Ishikawa (cell line): ENCODE data around the gene GLS2.

ENCODE experiments used
- CEBPB ChIP-seq: IDR thresholded peaks from 2 replicates; pipeline ENCODE4 v1.6.1; 2012
- EP300 ChIP-seq: IDR thresholded peaks from 2 replicates; pipeline ENCODE4 v1.6.1; 2012; ENCODE audit warnings: borderline replicate concordance
- RAD21 ChIP-seq: IDR thresholded peaks from 2 replicates; pipeline ENCODE4 v1.6.1; 2012; ENCODE audit warnings: low read depth
- TAF1 ChIP-seq: IDR thresholded peaks from 2 replicates; pipeline ENCODE4 v1.6.1; 2012; ENCODE audit warnings: low read depth, mild to moderate bottlenecking
- USF1 ChIP-seq: IDR thresholded peaks from 2 replicates; pipeline ENCODE4 v1.6.1; 2012
- YY1 ChIP-seq: IDR thresholded peaks from 2 replicates; pipeline ENCODE4 v1.6.1; 2012; ENCODE audit warnings: low read depth
- ZBTB7A ChIP-seq: IDR thresholded peaks from 2 replicates; pipeline ENCODE4 v1.6.1; 2012; ENCODE audit warnings: low read depth
- TF ChIP-seq, protein P1 (sequence below): IDR thresholded peaks from 2 replicates; pipeline ENCODE4 v1.6.1; 2012; ENCODE audit warnings: low read depth, mild to moderate bottlenecking

GRCh38 chr12:56476972-56477432 lies 11.0 kb downstream of the GLS2 start:
- TF ChIP-seq EP300 (no peak), TAF1 (no peak), USF1 (no peak), YY1 (no peak), ZBTB7A (no peak), CEBPB (0 out of 2 replicates have a peak, but pooled peaks have one; percentile 17), RAD21 (no peak)
- TF ChIP-seq, protein P1, sequence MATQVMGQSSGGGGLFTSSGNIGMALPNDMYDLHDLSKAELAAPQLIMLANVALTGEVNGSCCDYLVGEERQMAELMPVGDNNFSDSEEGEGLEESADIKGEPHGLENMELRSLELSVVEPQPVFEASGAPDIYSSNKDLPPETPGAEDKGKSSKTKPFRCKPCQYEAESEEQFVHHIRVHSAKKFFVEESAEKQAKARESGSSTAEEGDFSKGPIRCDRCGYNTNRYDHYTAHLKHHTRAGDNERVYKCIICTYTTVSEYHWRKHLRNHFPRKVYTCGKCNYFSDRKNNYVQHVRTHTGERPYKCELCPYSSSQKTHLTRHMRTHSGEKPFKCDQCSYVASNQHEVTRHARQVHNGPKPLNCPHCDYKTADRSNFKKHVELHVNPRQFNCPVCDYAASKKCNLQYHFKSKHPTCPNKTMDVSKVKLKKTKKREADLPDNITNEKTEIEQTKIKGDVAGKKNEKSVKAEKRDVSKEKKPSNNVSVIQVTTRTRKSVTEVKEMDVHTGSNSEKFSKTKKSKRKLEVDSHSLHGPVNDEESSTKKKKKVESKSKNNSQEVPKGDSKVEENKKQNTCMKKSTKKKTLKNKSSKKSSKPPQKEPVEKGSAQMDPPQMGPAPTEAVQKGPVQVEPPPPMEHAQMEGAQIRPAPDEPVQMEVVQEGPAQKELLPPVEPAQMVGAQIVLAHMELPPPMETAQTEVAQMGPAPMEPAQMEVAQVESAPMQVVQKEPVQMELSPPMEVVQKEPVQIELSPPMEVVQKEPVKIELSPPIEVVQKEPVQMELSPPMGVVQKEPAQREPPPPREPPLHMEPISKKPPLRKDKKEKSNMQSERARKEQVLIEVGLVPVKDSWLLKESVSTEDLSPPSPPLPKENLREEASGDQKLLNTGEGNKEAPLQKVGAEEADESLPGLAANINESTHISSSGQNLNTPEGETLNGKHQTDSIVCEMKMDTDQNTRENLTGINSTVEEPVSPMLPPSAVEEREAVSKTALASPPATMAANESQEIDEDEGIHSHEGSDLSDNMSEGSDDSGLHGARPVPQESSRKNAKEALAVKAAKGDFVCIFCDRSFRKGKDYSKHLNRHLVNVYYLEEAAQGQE, result no peak
